ENCODE measurements around the gene FKBP5. TPM values are rescaled to one million over a fixed set of nuclear protein-coding genes. Genes with fewer than 3 reads are reported as not detected.
"Not testable (repeated sequence)": the region's sequence is repeated elsewhere in the genome, so short reads cannot be mapped to it uniquely, and the experiment has no call there.

The FKBP5 gene
- total and polyA plus RNA-seq, 4 donors: 6.9 to 19.9 (median 9.5) TPM

DNA sequence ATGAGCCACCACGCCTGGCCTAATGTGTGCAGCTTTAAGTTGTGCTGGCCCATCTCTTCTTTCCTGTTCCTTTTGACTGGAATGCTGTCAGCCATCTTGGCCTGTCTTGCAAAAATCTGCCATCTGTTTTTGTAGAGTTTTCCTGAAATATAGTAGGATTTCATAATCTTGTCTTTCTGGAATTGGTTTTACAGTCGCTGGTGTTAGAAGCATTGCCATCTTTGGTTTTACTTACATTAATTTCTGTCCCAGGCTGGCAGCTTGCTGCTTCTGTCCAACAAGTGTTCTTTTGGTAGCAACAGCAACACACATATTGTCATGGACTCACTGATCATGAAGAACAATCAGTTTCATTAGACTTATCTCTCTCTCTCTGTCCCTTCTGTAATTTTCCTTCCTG lies 146.9 kb downstream of the FKBP5 start:
- DNase-seq (ENCODE audit: low read depth in 4 of 6, low spot score in 6 of 6): peak in 1 of 6 donors; percentile 53
- no peak overlapping the region for H3K27ac ChIP-seq (ENCODE audit: low read depth, low read length)
- WGBS (ENCODE audit: insufficient coverage): 96% methylated on average over 2 of the region's 2 CpGs

GRCh38 chr6:35539223-35539622 lies 149.5 kb downstream of the FKBP5 start:
- no peak overlapping the region for H3K4me3 ChIP-seq (ENCODE audit: low read depth, low read length)
- H3K27ac ChIP-seq (ENCODE audit: low read depth, low read length): no peak overlapping the region
- peak in 1 of 6 donors; percentile 21 for DNase-seq (ENCODE audit: low read depth in 4 of 6, low spot score in 6 of 6)
- WGBS (ENCODE audit: insufficient coverage): no CpG with 5 or more reads among the region's 3 CpGs
- no peaks in the 10 kb centered on the region for H3K9me3 ChIP-seq (ENCODE audit: control insufficient read depth, insufficient read depth, low read length)
- H3K4me1 ChIP-seq (ENCODE audit: control insufficient read depth, insufficient read depth, low read length): peaks cover 7% of the 10 kb centered on the region
- H3K27me3 ChIP-seq (ENCODE audit: control insufficient read depth, insufficient read depth, low read length): no peaks in the 10 kb centered on the region
- H3K36me3 ChIP-seq (ENCODE audit: control insufficient read depth, insufficient read depth, low read length): no peaks in the 10 kb centered on the region

More for the DNA sequence above, 146.9 kb downstream of the FKBP5 start:
- no peaks in the 10 kb centered on the region for H3K27me3 ChIP-seq (ENCODE audit: control insufficient read depth, insufficient read depth, low read length)
- H3K4me1 ChIP-seq (ENCODE audit: control insufficient read depth, insufficient read depth, low read length): no peaks in the 10 kb centered on the region
- no peak overlapping the region for H3K4me3 ChIP-seq (ENCODE audit: low read depth, low read length)
- no peaks in the 10 kb centered on the region for H3K9me3 ChIP-seq (ENCODE audit: control insufficient read depth, insufficient read depth, low read length)
- no peaks in the 10 kb centered on the region for H3K36me3 ChIP-seq (ENCODE audit: control insufficient read depth, insufficient read depth, low read length)

DNA sequence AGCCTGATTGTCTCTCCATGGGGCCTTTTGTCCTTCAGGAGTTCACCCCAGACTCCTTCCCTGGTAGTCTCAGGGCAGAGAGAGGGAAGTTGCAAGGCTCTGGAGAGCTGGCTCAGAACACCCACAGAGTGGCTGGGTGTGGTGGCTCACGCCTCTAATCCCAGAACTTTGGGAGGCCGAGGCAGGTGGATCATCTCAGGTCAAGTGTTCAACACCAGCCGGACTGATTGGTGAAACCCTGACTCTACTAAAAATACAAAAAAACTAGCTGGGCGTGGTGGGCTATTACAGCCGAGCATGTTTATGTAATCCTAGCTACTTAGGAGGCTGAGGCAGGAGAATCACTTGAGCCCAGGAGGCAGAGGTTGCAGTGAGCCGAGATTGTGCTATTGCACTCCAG lies 152.9 kb downstream of the FKBP5 start:
- not testable (repeated sequence) for H3K27ac ChIP-seq (ENCODE audit: low read depth, low read length); DNase-seq (ENCODE audit: low read depth in 4 of 6, low spot score in 6 of 6); H3K4me3 ChIP-seq (ENCODE audit: low read depth, low read length); H3K36me3 ChIP-seq (ENCODE audit: control insufficient read depth, insufficient read depth, low read length); H3K27me3 ChIP-seq (ENCODE audit: control insufficient read depth, insufficient read depth, low read length); H3K9me3 ChIP-seq (ENCODE audit: control insufficient read depth, insufficient read depth, low read length)
- 94% methylated on average over 2 of the region's 6 CpGs for WGBS (ENCODE audit: insufficient coverage)
- H3K4me1 ChIP-seq (ENCODE audit: control insufficient read depth, insufficient read depth, low read length): peaks cover 11% of the 10 kb centered on the region

- Histone ChIP-seq H3K9me3 (ENCODE audit: control insufficient read depth, insufficient read depth, low read length) (no peaks in the 10 kb centered on the region), H3K27me3 (ENCODE audit: control insufficient read depth, insufficient read depth, low read length) (no peaks in the 10 kb centered on the region), H3K4me3 (ENCODE audit: low read depth, low read length) (no peak overlapping the region), H3K27ac (ENCODE audit: low read depth, low read length) (no peak overlapping the region), H3K36me3 (ENCODE audit: control insufficient read depth, insufficient read depth, low read length) (no peaks in the 10 kb centered on the region), H3K4me1 (ENCODE audit: control insufficient read depth, insufficient read depth, low read length) (peaks cover 11% of the 10 kb centered on the region)
- 21% methylated on average over 9 of the region's 11 CpGs for WGBS (ENCODE audit: insufficient coverage)
- DNase-seq (ENCODE audit: low read depth in 4 of 6, low spot score in 6 of 6): peak in 4 of 6 donors; percentile 13 to 91 (median 49)
Measured at GRCh38 chr6:35534407-35535170, 154.1 kb downstream of the FKBP5 start.

DNA sequence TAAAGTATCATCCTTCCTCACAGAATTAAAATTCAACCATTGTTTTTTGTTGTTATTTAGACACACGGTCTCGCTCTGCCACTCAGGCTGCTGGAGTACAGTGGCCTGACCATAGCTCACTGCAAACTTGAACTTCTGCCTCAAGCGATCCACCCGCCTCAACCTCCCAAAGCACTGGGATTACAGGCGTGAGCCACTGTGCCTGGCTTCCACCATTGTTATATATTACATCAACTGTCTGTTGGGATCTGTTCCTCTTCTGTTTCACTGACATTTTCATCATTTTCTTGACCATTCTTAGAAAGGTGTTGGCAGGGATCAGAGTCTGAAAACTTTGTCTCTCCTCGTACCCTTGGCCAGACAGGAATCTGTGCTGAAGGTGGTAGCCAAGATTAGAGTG lies 154.7 kb downstream of the FKBP5 start:
- 60% methylated on average over 5 of the region's 6 CpGs for WGBS (ENCODE audit: insufficient coverage)
- no peak for DNase-seq (ENCODE audit: low read depth in 4 of 6, low spot score in 6 of 6)
- no peaks in the 10 kb centered on the region for H3K9me3 ChIP-seq (ENCODE audit: control insufficient read depth, insufficient read depth, low read length)
- peaks cover 11% of the 10 kb centered on the region for H3K4me1 ChIP-seq (ENCODE audit: control insufficient read depth, insufficient read depth, low read length)
- no peaks in the 10 kb centered on the region for H3K36me3 ChIP-seq (ENCODE audit: control insufficient read depth, insufficient read depth, low read length)
- no peak overlapping the region for H3K27ac ChIP-seq (ENCODE audit: low read depth, low read length)
- H3K27me3 ChIP-seq (ENCODE audit: control insufficient read depth, insufficient read depth, low read length): no peaks in the 10 kb centered on the region
- H3K4me3 ChIP-seq (ENCODE audit: low read depth, low read length): no peak overlapping the region

DNA sequence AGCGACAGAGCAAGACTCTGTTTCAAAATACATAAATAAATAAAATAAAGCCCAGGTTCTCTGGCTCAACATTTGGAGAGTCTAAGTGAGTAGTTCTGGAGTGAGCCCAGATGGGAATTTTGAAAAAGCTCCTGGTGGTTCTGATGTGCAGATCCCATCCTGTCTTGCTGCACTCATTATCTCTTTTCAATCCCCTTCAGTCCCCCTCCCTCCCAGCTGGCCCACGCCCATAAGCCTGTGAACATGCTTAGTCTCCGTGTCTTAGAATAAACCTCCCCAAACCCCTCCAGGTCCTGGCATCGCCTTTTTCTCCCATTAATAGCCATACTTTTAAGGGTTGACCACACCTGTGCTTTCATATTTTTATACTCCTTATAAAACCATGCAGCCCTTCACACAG lies 156.6 kb downstream of the FKBP5 start:
- H3K36me3 ChIP-seq (ENCODE audit: control insufficient read depth, insufficient read depth, low read length): no peaks in the 10 kb centered on the region
- 85% methylated on average over 3 of the region's 4 CpGs for WGBS (ENCODE audit: insufficient coverage)

DNA sequence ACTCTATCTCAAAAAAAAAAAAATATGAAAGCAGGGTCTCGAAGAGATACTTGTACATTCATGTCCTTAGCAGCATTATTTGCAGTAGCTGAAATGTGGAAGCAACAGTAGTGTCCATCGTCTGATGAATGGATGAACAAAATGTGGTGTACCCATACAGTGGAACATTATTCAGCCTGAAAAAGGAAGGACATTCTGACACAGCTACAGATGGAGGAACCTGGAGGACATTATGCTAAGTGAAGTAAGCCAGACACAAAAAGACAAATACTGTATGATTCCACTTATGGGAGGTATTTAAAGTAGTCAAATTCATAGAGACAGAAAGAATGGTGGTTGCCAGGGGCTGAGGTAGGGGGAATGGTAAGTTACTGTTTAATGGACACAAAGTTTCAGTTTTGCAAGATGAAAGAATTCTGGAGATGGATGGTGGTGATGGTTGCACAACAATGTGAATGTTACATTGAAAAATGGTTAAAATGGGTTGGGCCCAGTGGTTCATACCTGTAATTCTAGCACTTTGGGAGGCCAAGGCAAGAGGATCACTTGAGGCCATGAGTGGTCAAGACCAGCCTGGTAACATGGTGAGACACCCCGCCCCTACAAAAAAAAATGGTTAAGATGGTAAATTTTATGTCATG lies 164.2 kb downstream of the FKBP5 start:
- Histone ChIP-seq H3K36me3 (ENCODE audit: control insufficient read depth, insufficient read depth, low read length) (no peaks in the 10 kb centered on the region), H3K27me3 (ENCODE audit: control insufficient read depth, insufficient read depth, low read length) (no peaks in the 10 kb centered on the region), H3K9me3 (ENCODE audit: control insufficient read depth, insufficient read depth, low read length) (no peaks in the 10 kb centered on the region), H3K4me3 (ENCODE audit: low read depth, low read length) (no peak overlapping the region), H3K4me1 (ENCODE audit: control insufficient read depth, insufficient read depth, low read length) (peaks cover 7% of the 10 kb centered on the region), H3K27ac (ENCODE audit: low read depth, low read length) (no peak overlapping the region)
- no peak for DNase-seq (ENCODE audit: low read depth in 4 of 6, low spot score in 6 of 6)
- 86% methylated on average over 2 of the region's 3 CpGs for WGBS (ENCODE audit: insufficient coverage)

More for the DNA sequence above, 156.6 kb downstream of the FKBP5 start:
- DNase-seq (ENCODE audit: low read depth in 4 of 6, low spot score in 6 of 6): no peak
- no peak overlapping the region for H3K4me3 ChIP-seq (ENCODE audit: low read depth, low read length)
- no peak overlapping the region for H3K27ac ChIP-seq (ENCODE audit: low read depth, low read length)
- H3K9me3 ChIP-seq (ENCODE audit: control insufficient read depth, insufficient read depth, low read length): no peaks in the 10 kb centered on the region
- peaks cover 11% of the 10 kb centered on the region for H3K4me1 ChIP-seq (ENCODE audit: control insufficient read depth, insufficient read depth, low read length)
- no peaks in the 10 kb centered on the region for H3K27me3 ChIP-seq (ENCODE audit: control insufficient read depth, insufficient read depth, low read length)

Small RNA genes within 50 kb of the gene (small RNA-seq; reads per million reads assigned to genes)
- gene MIR5690 (ENCODE audit: low replicate concordance): not detected
- not detected for gene RF00561 (ENCODE audit: low replicate concordance)

Other genes with a start within 250 kb of the FKBP5 start
- 10 to 100 TPM in 1 of 2 donors, 1 to 10 TPM in 1; 6.1 to 13.1 TPM for gene FANCE, start 236.6 kb downstream of the FKBP5 start, total RNA-seq
- 10 to 100 TPM; 11.5 to 14.5 TPM for gene FANCE, start 236.6 kb downstream of the FKBP5 start, polyA plus RNA-seq (ENCODE audit: insufficient read length in 2 of 2)
- 1,000 to 10,000 TPM in 1 of 2 donors, 100 to 1,000 TPM in 1; 837 to 1,774 TPM for gene RPL10A, start 220.5 kb downstream of the FKBP5 start, total RNA-seq
- gene RPL10A, start 220.5 kb downstream of the FKBP5 start, polyA plus RNA-seq (ENCODE audit: insufficient read length in 2 of 2): 100 to 1,000 TPM; 809 to 873 TPM
- 1 to 10 TPM; 1.8 to 6.4 TPM for gene TEAD3, start 191.8 kb downstream of the FKBP5 start, total RNA-seq
- 1 to 10 TPM; 7.2 to 8.7 TPM for gene TEAD3, start 191.8 kb downstream of the FKBP5 start, polyA plus RNA-seq (ENCODE audit: insufficient read length in 2 of 2)
- 1 to 10 TPM in 1 of 2 donors, under 1 TPM in 1; 0.89 to 1.3 TPM for gene TULP1, start 176.0 kb downstream of the FKBP5 start, total RNA-seq
- 1 to 10 TPM; 1.7 to 2.0 TPM for gene TULP1, start 176.0 kb downstream of the FKBP5 start, polyA plus RNA-seq (ENCODE audit: insufficient read length in 2 of 2)
- under 1 TPM; 0.40 to 0.99 TPM for gene ARMC12, start 48.1 kb upstream of the FKBP5 start, total RNA-seq
- 1 to 10 TPM; 1.4 to 3.7 TPM for gene ARMC12, start 48.1 kb upstream of the FKBP5 start, polyA plus RNA-seq (ENCODE audit: insufficient read length in 2 of 2)
- gene CLPSL2, start 87.7 kb upstream of the FKBP5 start, total RNA-seq: not detected
- gene CLPSL2, start 87.7 kb upstream of the FKBP5 start, polyA plus RNA-seq (ENCODE audit: insufficient read length in 2 of 2): under 1 TPM in 1 of 2 donors, not detected in 1; 0.56 TPM
- not detected for gene CLPSL1, start 92.1 kb upstream of the FKBP5 start, total RNA-seq
- gene CLPSL1, start 92.1 kb upstream of the FKBP5 start, polyA plus RNA-seq (ENCODE audit: insufficient read length in 2 of 2): not detected
- gene CLPS, start 108.4 kb upstream of the FKBP5 start, total RNA-seq: not detected
- gene CLPS, start 108.4 kb upstream of the FKBP5 start, polyA plus RNA-seq (ENCODE audit: insufficient read length in 2 of 2): not detected
- gene LHFPL5, start 116.4 kb upstream of the FKBP5 start, total RNA-seq: under 1 TPM; 0.44 to 0.79 TPM
- gene LHFPL5, start 116.4 kb upstream of the FKBP5 start, polyA plus RNA-seq (ENCODE audit: insufficient read length in 2 of 2): 1 to 10 TPM; 1.5 to 2.0 TPM
- 10 to 100 TPM; 33.1 to 55.5 TPM for gene SRPK1, start 232.2 kb upstream of the FKBP5 start, total RNA-seq
- 10 to 100 TPM; 41.1 to 43.5 TPM for gene SRPK1, start 232.2 kb upstream of the FKBP5 start, polyA plus RNA-seq (ENCODE audit: insufficient read length in 2 of 2)

Measured in spinal cord (tissue), 10 donors.